ENCODE results near the gene DGUOK. TPM values are rescaled to one million over a fixed set of nuclear protein-coding genes. Genes with fewer than 3 reads are reported as not detected.
"Not testable (repeated sequence)": the region's sequence is repeated elsewhere in the genome, so short reads cannot be mapped to it uniquely, and the experiment has no call there.

Gene DGUOK
- 10 to 100 TPM; 62.1 to 73.4 (median 65.1) TPM for polyA plus RNA-seq (ENCODE audit: insufficient read length in 4 of 4)

DNA sequence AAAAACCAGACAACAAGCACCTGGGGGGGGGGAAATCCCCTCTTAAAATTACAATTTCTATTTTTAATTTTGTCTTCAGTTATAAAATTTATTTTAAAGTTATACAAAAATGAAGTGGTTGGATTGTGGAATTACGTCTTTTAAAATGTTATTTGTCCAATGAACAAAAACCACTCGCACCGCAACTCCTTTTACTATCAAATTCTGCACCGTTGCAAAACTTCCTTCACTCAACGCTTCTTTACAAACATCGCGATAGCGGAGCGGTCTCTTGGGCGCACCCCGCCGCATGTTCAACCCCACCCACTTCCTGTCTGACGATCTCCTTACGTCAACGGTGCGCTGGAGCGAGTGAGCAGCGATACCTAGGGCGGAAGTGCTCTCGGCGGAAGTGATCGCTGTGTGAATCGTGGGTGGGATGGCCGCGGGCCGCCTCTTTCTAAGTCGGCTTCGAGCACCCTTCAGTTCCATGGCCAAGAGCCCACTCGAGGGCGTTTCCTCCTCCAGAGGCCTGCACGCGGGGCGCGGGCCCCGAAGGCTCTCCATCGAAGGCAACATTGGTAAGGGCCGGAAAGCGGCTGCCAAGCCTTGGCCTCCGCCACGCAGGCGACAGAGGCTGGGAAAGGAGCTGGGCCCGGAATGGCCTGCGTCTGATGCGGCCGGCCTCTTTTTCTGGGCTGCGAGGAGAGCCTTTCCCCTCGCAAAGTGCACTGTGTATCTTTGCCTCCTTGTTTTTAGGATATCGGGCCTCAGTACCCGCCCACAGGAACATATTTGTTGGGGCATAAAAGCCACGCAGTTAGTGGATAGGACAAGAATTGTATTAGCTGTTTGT is at the start of gene DGUOK:
DGUOK (plus strand) TSS at position 388 of the 835 bp plus-strand sequence; CDS start at position 419, 31 bp downstream.
- DNase-seq (ENCODE audit: low read depth in 4 of 4, low spot score in 2 of 4): peak; percentile 93 to 100 (median 97)

DNA sequence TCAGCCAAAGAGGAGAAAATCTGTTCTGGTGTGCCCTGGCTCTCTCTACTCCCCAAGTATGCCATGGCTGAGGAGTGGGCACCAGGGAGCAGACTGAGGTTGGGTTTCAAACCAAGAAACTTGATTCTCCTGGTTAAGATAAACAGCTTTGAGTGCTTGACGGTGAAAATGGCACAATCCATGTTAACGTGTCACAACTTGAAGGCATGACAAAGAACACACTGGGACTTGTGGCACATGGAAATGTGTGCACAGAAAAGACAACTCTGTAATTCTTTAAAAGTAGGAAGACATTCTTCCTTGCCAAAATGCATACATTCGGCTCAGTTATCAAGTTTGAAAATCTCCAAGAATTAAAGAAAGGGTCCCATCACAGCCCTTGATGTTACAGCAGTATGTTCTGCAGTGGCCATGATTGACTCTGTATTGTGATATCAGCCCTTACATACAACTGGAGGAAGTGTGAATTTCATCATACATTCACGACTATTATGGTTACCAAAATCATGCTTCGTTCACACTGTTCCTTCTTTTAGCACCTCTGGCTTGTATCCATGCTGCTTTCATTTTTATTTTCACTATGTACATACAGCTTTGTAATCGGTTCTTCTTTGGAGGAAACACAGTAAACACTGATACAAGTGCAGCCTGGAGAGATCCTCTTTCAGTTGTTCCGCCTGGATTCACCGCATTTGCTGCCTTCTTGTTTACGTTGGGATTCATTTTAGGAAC is 49.4 kb upstream of the DGUOK start:
- no peak for DNase-seq (ENCODE audit: low read depth in 4 of 4, low spot score in 2 of 4)

- DNase-seq (ENCODE audit: low read depth in 4 of 4, low spot score in 2 of 4): not testable (repeated sequence)
These were observed 48.7 kb upstream of the DGUOK start for GRCh38 chr2:73877984-73878383.

DNA sequence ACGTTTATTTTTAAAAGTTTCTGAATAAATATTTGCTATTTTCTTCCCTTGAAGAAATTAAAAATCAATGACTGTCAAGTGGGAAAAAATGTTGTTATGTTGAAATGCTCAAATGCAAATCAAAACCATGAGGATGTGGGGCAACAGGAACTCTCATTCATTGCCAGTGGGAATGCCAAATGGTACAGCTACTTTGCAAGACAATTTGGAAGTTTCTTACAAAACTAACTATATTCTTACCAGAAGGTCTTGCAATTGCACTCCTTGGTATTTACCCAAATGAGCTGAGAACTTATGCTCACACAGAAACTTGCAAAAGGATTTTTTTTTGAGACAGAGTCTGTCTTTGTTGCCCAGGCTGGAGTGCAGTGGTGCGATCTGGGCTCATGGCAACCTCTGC is 41.3 kb upstream of the DGUOK start:
- no peak for DNase-seq (ENCODE audit: low read depth in 4 of 4, low spot score in 2 of 4)

GRCh38 chr2:73886357-73886756 is 40.3 kb upstream of the DGUOK start:
- no peak for DNase-seq (ENCODE audit: low read depth in 4 of 4, low spot score in 2 of 4)

GRCh38 chr2:73887596-73888353 is 38.9 kb upstream of the DGUOK start:
- not testable (repeated sequence) for DNase-seq (ENCODE audit: low read depth in 4 of 4, low spot score in 2 of 4)

DNA sequence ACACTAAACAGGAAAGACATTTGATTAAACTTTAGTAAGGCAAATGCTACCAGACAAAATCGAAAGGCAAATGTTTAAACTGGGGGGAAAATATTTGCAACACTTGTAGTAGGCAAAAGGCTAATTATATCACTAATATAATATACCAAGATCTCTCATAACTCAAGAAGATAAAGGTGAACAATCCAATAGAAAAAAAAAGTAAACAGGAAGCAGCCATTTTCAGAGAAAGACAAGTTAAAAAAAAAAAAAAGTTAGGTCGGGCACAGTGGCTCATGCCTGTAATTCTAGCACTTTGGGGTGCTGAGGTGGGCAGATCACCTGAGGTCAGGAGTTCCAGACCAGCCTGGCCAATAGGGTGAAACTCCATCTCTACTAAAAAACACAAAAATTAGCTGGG is 38.3 kb upstream of the DGUOK start:
- DNase-seq (ENCODE audit: low read depth in 4 of 4, low spot score in 2 of 4): no peak

DNA sequence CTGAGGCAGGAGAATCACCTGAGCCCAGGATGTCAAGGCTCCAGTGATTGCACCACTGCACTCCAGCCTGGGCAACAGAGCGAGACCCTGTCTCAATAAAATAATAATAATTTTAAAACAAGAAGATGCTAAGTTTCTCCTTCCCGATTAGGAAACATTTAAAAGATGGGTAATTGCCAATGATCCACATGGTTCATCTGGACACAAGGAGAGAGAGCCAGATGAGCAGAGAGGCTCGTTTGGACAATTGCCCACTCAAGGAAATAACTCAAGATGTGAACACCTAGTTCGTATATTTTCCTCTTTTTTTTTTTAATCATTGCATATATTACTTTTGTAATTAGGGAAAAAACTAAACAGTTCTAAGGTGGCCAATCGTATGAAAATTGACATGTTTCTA is 37.5 kb upstream of the DGUOK start:
- DNase-seq (ENCODE audit: low read depth in 4 of 4, low spot score in 2 of 4): no peak

DNA sequence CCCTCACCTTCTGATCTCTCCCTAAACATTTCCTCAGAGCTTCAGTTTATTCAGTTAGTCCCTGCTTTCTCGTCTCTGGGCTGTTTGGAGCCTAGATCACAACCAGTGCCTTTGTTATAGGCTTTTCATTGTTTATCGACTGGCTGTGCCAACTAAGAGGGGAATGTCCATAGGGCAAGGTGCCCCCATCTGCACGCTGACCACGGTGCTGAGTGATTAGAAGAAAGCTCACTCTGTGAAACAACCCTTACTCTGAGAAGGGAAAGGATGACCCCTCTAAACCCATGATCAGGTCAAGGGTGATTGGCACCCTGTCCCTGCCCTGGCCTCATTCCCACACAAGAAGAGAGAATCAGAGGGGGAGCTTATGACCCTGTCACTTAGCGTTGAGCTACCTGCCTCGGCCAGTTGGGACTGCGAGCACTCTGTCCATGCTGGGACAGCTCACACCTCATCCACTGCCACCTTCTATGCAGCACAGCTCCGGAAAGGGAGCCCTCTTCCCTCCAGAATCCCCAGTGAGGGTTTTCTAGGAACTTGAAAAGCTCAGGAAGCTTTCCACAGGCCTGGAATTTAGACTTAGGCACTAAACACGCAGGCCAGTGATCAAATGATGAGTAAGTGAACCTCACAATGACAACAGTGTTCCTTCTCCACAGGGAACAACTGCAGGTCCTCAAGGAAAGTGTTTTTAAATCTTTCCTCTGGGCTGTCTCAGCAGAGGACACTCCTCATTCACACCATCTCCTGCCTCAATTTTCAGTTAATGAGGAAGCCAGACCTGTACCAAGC is 36.2 kb upstream of the DGUOK start:
- DNase-seq (ENCODE audit: low read depth in 4 of 4, low spot score in 2 of 4): no peak

DNA sequence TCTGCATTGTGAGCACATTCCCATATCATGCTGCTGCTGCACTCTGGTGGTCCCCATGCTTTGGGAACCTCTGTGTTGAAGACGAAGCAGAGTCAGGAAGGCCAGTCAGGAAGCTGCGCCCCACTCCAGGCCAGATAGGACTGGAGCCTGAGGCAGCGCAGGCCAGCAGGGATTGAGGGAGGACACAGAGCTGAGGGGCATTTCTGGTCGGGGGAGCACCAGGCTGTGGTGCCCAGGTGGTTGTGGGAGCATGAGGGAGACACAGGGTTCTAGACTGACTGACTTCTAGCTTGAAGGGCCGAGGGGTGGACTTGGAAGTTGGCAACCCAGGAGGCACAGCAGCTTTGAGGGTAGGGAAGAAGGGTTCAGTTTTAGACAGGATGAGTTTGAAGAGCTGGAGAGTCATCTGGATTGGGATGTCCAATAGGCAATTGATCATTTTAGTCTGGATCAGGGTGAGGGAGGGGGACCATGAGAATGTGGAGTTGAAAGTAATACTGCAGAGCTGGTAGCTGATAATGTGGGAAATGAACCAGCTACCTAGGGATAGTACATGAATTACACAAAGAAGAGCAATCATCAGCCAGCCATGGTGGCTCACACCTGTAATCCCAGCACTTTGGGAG is 35.3 kb upstream of the DGUOK start:
- DNase-seq (ENCODE audit: low read depth in 4 of 4, low spot score in 2 of 4): no peak

- no peak for DNase-seq (ENCODE audit: low read depth in 4 of 4, low spot score in 2 of 4)
These were observed 33.9 kb upstream of the DGUOK start, which contains the start of gene ACTG2 for GRCh38 chr2:73892631-73893329. ACTG2 (plus strand) TSS chr2:73893008; CDS start chr2:73901312, 8,304 bp downstream.

DNA sequence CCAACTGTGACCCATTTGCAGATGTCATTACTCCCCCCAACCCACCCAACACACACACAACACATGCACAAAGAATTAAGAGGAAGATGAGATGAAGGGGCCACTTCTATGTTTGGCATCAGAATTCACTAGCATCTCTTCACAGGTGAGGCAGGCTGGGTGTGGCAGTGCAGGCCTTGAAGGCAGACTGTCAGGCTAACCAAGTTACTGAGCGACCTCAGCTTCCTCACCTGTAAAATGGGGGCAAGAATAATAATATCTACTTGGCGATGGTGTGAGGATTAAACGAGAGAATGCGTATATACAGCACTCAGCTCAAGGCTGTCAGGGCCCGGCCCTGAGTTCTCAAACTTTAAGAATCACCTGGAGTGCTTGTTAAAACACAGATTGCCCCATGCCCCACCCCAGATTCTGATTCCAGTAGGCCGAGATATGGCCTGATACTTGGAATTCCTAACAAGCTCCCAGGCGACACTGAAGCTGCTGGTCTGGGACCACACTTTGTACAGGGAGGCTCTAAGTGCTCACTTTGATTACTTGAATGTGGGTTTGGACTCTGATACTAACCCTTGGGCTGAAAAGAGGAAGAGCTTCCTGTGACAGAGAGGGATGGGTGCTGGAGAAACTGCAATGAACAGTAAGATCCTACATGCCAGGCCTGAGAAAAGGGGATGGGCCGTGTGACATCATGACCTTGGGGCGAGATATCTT is 32.8 kb upstream of the DGUOK start:
- no peak for DNase-seq (ENCODE audit: low read depth in 4 of 4, low spot score in 2 of 4)

DNA sequence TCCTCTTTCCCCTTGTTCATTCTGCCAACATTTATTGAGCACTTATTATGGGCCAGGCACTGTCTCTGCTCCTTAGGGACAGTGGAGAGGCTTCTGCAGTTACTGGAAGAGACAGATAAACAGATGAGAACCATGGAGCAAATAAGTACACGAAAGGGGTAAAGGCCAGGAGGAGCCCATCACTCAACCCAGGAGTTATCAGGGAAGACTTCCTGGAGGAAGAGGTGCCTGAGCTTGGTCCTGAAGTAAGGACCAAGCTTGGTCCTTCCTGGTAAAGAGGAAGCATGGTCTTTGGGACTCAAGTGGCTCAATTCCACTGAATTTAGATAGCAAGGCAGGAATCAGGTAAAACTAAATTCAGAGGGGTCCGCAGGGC is 32.2 kb upstream of the DGUOK start:
- no peak for DNase-seq (ENCODE audit: low read depth in 4 of 4, low spot score in 2 of 4)

DNA sequence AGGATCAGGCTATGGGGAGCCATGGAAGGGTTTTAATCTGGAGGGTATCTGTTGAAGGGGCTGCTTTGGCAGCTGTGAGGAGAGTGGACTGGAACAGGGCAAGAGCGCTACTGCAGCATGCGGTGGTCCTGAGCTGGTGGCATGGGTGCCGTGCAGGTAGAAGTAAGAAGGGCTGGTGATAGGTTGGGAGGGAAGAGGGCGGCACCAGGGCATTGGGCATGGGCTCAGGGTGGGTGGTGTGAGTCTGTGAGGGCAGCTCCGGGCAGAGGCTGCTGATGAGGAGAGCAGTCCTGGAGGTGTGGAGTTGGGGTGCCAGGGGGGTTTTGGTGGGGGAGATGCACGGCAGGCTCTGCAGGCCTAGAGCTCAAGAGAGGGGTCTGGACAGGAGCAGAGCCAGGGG is 31.8 kb upstream of the DGUOK start:
- DNase-seq (ENCODE audit: low read depth in 4 of 4, low spot score in 2 of 4): no peak

DNA sequence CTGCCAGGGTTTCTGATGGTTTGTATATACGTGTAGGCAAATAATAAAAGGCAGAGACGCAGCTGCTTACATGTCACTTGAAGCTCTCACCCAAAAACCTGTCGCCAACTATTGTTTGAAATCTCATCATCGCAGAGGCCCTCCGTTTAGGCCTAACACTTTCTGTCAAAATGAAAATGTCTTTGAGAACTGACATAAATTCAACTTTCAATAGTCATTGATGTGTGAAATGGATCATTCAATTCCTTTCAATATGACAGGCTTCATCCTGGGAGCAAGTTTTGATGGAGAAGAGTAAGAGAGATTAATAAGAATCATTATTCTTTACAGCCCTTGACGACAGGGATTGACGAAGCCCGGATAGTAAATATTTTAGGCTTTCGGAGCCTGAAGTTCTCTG is 31.2 kb upstream of the DGUOK start:
- no peak for DNase-seq (ENCODE audit: low read depth in 4 of 4, low spot score in 2 of 4)

DNA sequence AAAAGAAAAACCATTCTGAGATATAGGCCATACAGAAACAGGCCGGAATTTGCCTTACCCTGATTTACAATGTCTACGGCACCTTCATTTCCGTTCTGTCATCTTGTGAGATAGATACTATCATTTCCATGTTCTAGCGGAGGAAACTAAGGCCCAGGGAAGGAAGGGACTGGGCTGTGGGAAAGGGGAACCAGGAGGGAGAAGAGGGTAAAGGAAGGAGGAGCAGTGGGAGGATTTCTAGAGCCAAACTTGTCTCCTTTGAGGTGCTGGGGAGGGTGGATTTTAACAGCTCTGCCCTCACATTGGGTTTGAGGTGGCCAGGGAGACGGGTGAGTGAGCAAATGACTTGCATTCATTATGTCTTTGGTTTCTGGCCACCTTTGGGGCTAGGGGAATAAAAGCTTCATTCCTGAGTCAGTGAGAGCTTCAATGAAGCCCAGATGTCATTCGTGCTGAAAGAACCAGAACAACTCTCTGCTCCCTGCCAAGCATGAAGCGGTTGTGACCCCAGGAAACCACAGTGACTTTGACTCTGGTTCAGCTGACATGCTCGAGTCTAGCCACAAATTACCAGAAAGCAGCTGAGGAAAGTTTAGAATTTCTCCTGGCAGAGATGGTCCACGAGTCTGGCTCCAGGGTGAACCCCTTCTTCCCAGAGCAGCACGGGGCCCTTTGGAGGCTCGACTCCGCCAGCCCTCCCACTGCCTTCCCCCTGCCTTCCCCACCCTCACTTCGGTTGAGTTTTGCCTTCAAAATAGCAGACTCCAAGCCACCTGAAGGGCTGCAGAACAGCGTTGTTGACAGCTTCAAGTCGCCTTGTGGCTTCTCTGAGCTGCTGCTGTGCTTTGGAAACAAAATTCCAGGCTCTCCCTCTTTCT is 30.1 kb upstream of the DGUOK start:
- no peak for DNase-seq (ENCODE audit: low read depth in 4 of 4, low spot score in 2 of 4)

DNA sequence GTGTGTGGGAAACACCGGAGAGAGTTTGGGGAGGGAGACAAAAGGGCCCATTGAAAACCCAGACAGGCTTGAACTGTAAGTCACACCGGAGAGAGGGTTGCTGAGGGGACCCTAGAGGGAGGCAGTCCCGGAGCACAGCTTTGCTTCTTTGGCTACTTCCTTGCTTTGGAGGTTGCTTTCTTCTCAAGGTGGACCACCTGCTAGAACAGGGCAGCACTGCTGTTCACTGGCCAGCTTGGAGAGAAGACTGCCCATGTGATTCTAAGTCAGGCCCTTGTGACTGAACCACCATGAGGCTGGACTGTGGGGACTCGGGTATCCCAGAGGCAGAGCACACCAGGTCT is 29.5 kb upstream of the DGUOK start:
- no peak for DNase-seq (ENCODE audit: low read depth in 4 of 4, low spot score in 2 of 4)

DNA sequence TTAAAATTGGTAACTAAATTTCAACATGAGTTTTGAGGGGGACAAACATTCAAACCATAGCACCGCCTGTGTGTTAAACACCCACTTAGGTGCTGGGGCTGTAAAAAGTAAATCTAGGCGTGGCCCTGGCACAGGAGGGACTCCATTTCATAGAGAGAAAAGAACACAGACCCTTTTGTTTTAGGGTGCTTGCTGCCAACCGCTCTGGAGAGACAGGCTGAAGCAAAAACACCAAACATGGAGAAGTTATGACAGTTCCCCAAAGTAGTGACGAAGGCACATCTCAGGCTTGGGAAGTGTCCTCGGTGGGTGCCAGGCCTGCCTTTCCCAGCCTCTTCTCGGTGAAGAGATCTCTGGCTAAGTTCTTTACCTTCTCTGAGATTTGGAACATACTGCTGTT is 28.7 kb upstream of the DGUOK start:
- DNase-seq (ENCODE audit: low read depth in 4 of 4, low spot score in 2 of 4): no peak

Data from left renal cortex interstitium (tissue), 4 donors.